Measurements from ENCODE around the gene CHCHD6. TPM values are rescaled to one million over a fixed set of nuclear protein-coding genes. Genes with fewer than 3 reads are reported as not detected.

The CHCHD6 gene
- total RNA-seq, 1 experiment from 2014 or later: 45.9 TPM

GRCh38 chr3:126718561-126719445 is 14.8 kb downstream of the CHCHD6 start:
- intact Hi-C loops (cut with micrococcal nuclease; ENCODE audit: unreplicated experiment): no loop called here
- no TSS peak for BruUV-seq (replicated peaks)

GRCh38 chr3:126720596-126720995 is 16.6 kb downstream of the CHCHD6 start:
- no peak overlapping the region for H3K27ac Mint-ChIP-seq (ENCODE audit: unreplicated experiment)
- no TSS peak for BruUV-seq (replicated peaks)
- H3K4me1 Mint-ChIP-seq (ENCODE audit: low read depth, unreplicated experiment): peaks cover 10% of the 10 kb centered on the region
- H3K9me3 Mint-ChIP-seq (ENCODE audit: low read depth, unreplicated experiment): peaks cover 3% of the 10 kb centered on the region
- DNase-seq: no peak
- no peaks in the 10 kb centered on the region for H3K27me3 Mint-ChIP-seq (ENCODE audit: unreplicated experiment)
- no peak for TF ChIP-seq CTCF (IDR thresholded peaks at IDR 0.05; ENCODE audit: unreplicated experiment)
- intact Hi-C loops (cut with micrococcal nuclease; ENCODE audit: unreplicated experiment): no loop called here
- CTCF ChIA-PET: no interaction called here
- no peak overlapping the region for H3K4me3 Mint-ChIP-seq (ENCODE audit: low read depth, unreplicated experiment)
- H3K36me3 Mint-ChIP-seq (ENCODE audit: insufficient read depth, unreplicated experiment): no peaks in the 10 kb centered on the region

More at GRCh38 chr3:126718561-126719445, 14.8 kb downstream of the CHCHD6 start:
- H3K27me3 Mint-ChIP-seq (ENCODE audit: unreplicated experiment): no peaks in the 10 kb centered on the region
- H3K4me1 Mint-ChIP-seq (ENCODE audit: low read depth, unreplicated experiment): peaks cover 18% of the 10 kb centered on the region
- no peaks in the 10 kb centered on the region for H3K9me3 Mint-ChIP-seq (ENCODE audit: low read depth, unreplicated experiment)
- no peak overlapping the region for H3K27ac Mint-ChIP-seq (ENCODE audit: unreplicated experiment)
- H3K36me3 Mint-ChIP-seq (ENCODE audit: insufficient read depth, unreplicated experiment): no peaks in the 10 kb centered on the region
- CTCF ChIA-PET: interaction anchor here (0.8 kb wide), 1 partner anchor 12 kb away, joined by 8 read pairs; no protein-coding TSS in a partner anchor
- no peak overlapping the region for H3K4me3 Mint-ChIP-seq (ENCODE audit: low read depth, unreplicated experiment)
- no peak for TF ChIP-seq CTCF (IDR thresholded peaks at IDR 0.05; ENCODE audit: unreplicated experiment)
- DNase-seq: no peak

- H3K36me3 Mint-ChIP-seq (ENCODE audit: insufficient read depth, unreplicated experiment): no peaks in the 10 kb centered on the region
- intact Hi-C loops (cut with micrococcal nuclease; ENCODE audit: unreplicated experiment): no loop called here
- no peaks in the 10 kb centered on the region for H3K27me3 Mint-ChIP-seq (ENCODE audit: unreplicated experiment)
- BruUV-seq (replicated peaks): no TSS peak
- H3K4me1 Mint-ChIP-seq (ENCODE audit: low read depth, unreplicated experiment): peaks cover 3% of the 10 kb centered on the region
- no peak for DNase-seq
- no peak overlapping the region for H3K4me3 Mint-ChIP-seq (ENCODE audit: low read depth, unreplicated experiment)
- H3K9me3 Mint-ChIP-seq (ENCODE audit: low read depth, unreplicated experiment): peaks cover 3% of the 10 kb centered on the region
- CTCF ChIA-PET: no interaction called here
- H3K27ac Mint-ChIP-seq (ENCODE audit: unreplicated experiment): no peak overlapping the region
- no peak for TF ChIP-seq CTCF (IDR thresholded peaks at IDR 0.05; ENCODE audit: unreplicated experiment)
These were observed 17.2 kb downstream of the CHCHD6 start for GRCh38 chr3:126721246-126721645.

- intact Hi-C loops (cut with micrococcal nuclease; ENCODE audit: unreplicated experiment): no loop called here
- Mint-ChIP-seq H3K27ac (ENCODE audit: unreplicated experiment) (no peak overlapping the region), H3K4me1 (ENCODE audit: low read depth, unreplicated experiment) (no peaks in the 10 kb centered on the region), H3K36me3 (ENCODE audit: insufficient read depth, unreplicated experiment) (no peaks in the 10 kb centered on the region), H3K9me3 (ENCODE audit: low read depth, unreplicated experiment) (peaks cover 3% of the 10 kb centered on the region), H3K4me3 (ENCODE audit: low read depth, unreplicated experiment) (no peak overlapping the region), H3K27me3 (ENCODE audit: unreplicated experiment) (no peaks in the 10 kb centered on the region)
- DNase-seq: no peak
- CTCF ChIA-PET: interaction anchor here (0.5 kb wide), 1 partner anchor 335 kb away, joined by 4 read pairs; no protein-coding TSS in a partner anchor
- BruUV-seq (replicated peaks): no TSS peak
- no peak for TF ChIP-seq CTCF (IDR thresholded peaks at IDR 0.05; ENCODE audit: unreplicated experiment)
These were observed 19.2 kb downstream of the CHCHD6 start for GRCh38 chr3:126723237-126723636.
